ENCODE data around the gene FAM181A.

The FAM181A gene

GRCh38 chr14:93962701-93963601 lies 35.8 kb downstream of the FAM181A start:
- DNase-seq (ENCODE audit: low read depth in 2 of 2): no peak

GRCh38 chr14:93963692-93964091 lies 36.5 kb downstream of the FAM181A start:
- DNase-seq (ENCODE audit: low read depth in 2 of 2): no peak

GRCh38 chr14:93964281-93964680 lies 37.1 kb downstream of the FAM181A start:
- DNase-seq (ENCODE audit: low read depth in 2 of 2): no peak

GRCh38 chr14:93964820-93965286 lies 37.7 kb downstream of the FAM181A start:
- DNase-seq (ENCODE audit: low read depth in 2 of 2): no peak

GRCh38 chr14:93965287-93965821 lies 38.2 kb downstream of the FAM181A start:
- DNase-seq (ENCODE audit: low read depth in 2 of 2): no peak

GRCh38 chr14:93965946-93966474 lies 38.9 kb downstream of the FAM181A start:
- DNase-seq (ENCODE audit: low read depth in 2 of 2): no peak

- no peak for DNase-seq (ENCODE audit: low read depth in 2 of 2)
These were observed 40.6 kb downstream of the FAM181A start for GRCh38 chr14:93967637-93968250.

GRCh38 chr14:93969082-93969828 lies 42.1 kb downstream of the FAM181A start:
- DNase-seq (ENCODE audit: low read depth in 2 of 2): no peak

- DNase-seq (ENCODE audit: low read depth in 2 of 2): peak; percentile 49 to 59
These were observed 43.4 kb downstream of the FAM181A start for GRCh38 chr14:93970585-93970964.

- no peak for DNase-seq (ENCODE audit: low read depth in 2 of 2)
These were observed 44.0 kb downstream of the FAM181A start for GRCh38 chr14:93970965-93971634.

- DNase-seq (ENCODE audit: low read depth in 2 of 2): no peak
These were observed 44.5 kb downstream of the FAM181A start for GRCh38 chr14:93971635-93972027.

- DNase-seq (ENCODE audit: low read depth in 2 of 2): no peak
These were observed 45.6 kb downstream of the FAM181A start for GRCh38 chr14:93972618-93973205.

- no peak for DNase-seq (ENCODE audit: low read depth in 2 of 2)
These were observed 46.5 kb downstream of the FAM181A start for GRCh38 chr14:93973607-93974006.

- DNase-seq (ENCODE audit: low read depth in 2 of 2): no peak
These were observed 47.2 kb downstream of the FAM181A start for GRCh38 chr14:93974299-93974698.

- no peak for DNase-seq (ENCODE audit: low read depth in 2 of 2)
These were observed 47.7 kb downstream of the FAM181A start for GRCh38 chr14:93974833-93975232.

- DNase-seq (ENCODE audit: low read depth in 2 of 2): no peak
These were observed 48.8 kb downstream of the FAM181A start for GRCh38 chr14:93975791-93976476.

- no peak for DNase-seq (ENCODE audit: low read depth in 2 of 2)
These were observed 49.4 kb downstream of the FAM181A start, which contains the start of gene ASB2 for GRCh38 chr14:93976477-93977057. Gene ASB2, minus strand, starts transcription at chr14:93976570. Its CDS starts 12,031 bp downstream, at chr14:93964539.

GRCh38 chr14:93977171-93977570 lies 50.0 kb downstream of the FAM181A start:
- DNase-seq (ENCODE audit: low read depth in 2 of 2): no peak

- peak; percentile 43 to 44 for DNase-seq (ENCODE audit: low read depth in 2 of 2)
These were observed 50.8 kb downstream of the FAM181A start for GRCh38 chr14:93977790-93978581.

All from stimulated activated CD4-positive, alpha-beta T cell treated with anti-CD3 and anti-CD28 coated beads, Interleukin-1b, Interleukin-23, amount 100 ng/mL, for 1 hour (primary cell).